ENCODE measurements around the gene SUGP2. TPM values are rescaled to one million over a fixed set of nuclear protein-coding genes. Genes with fewer than 3 reads are reported as not detected.

The SUGP2 gene
- total RNA-seq, 1 experiment from 2014 or later = 95.2 TPM

- H4K91ac ChIP-seq (ENCODE audit: insufficient read length, low read depth, low read length) = no peak overlapping the region
- H4K8ac ChIP-seq (replicated peaks; ENCODE audit: insufficient read length, low read depth, low read length) = no peak overlapping the region
- H3K4me1 ChIP-seq (ENCODE audit: insufficient read depth, low read length) = no peaks in the 10 kb centered on the region
- no peaks in the 10 kb centered on the region for H3K79me2 ChIP-seq (ENCODE audit: insufficient read depth, low read length)
- Mint-ChIP-seq H3K27ac (no peak overlapping the region), H3K4me3 (no peak overlapping the region), H3K27me3 (ENCODE audit: low read depth) (peaks cover 87% of the 10 kb centered on the region), H3K4me1 (no peaks in the 10 kb centered on the region), H3K36me3 (ENCODE audit: insufficient read depth in 1 of 3, low read depth in 3 of 3) (no peaks in the 10 kb centered on the region), H3K9me3 (no peaks in the 10 kb centered on the region)
- H2BK20ac ChIP-seq (ENCODE audit: low read depth, low read length, poor library complexity, severe bottlenecking) = no peak overlapping the region
- H3K9me3 ChIP-seq (ENCODE audit: control insufficient read depth, low read depth, low read length) = no peaks in the 10 kb centered on the region
- H3K9ac ChIP-seq (ENCODE audit: extremely low read depth, insufficient read length, low read length) = no peak overlapping the region
- H3K23me2 ChIP-seq (ENCODE audit: insufficient read length, low read depth, low read length, poor library complexity, severe bottlenecking) = no peaks in the 10 kb centered on the region
- H3K27ac ChIP-seq (ENCODE audit: insufficient read length, low read depth, low read length) = no peak overlapping the region
- H3K56ac ChIP-seq (ENCODE audit: insufficient read length, low read depth, low read length) = no peak overlapping the region
- H3T11ph ChIP-seq (ENCODE audit: low read length) = no peak overlapping the region
- H3K4ac ChIP-seq (ENCODE audit: low read depth, low read length) = no peak overlapping the region
- H3K14ac ChIP-seq (ENCODE audit: insufficient read depth, low read length) = no peak overlapping the region
- no peaks in the 10 kb centered on the region for H4K20me1 ChIP-seq (ENCODE audit: control insufficient read depth, insufficient read depth, insufficient read length)
- no peak overlapping the region for H2BK5ac ChIP-seq (ENCODE audit: insufficient read length, low read length)
- no peak overlapping the region for H4K5ac ChIP-seq (ENCODE audit: insufficient read length, low read depth, low read length)
- H2BK15ac ChIP-seq (ENCODE audit: low read depth, low read length) = no peak overlapping the region
- no peak overlapping the region for H2AK5ac ChIP-seq (ENCODE audit: insufficient read length, low read length)
- no peak overlapping the region for H2BK120ac ChIP-seq (ENCODE audit: low read depth, low read length, poor library complexity, severe bottlenecking)
- H3K18ac ChIP-seq (ENCODE audit: insufficient read length, low read depth, low read length) = no peak overlapping the region
- no peak overlapping the region for H2BK12ac ChIP-seq (ENCODE audit: insufficient read length, low read depth, low read length)
- H3K27me3 ChIP-seq (ENCODE audit: insufficient read depth, low read length) = no peaks in the 10 kb centered on the region; the same call in 1 of the 2 replicates
- no peak for DNase-seq
- H3K4me2 ChIP-seq (ENCODE audit: insufficient read depth, insufficient read length, low read length) = no peak overlapping the region
- no peaks in the 10 kb centered on the region for H3K79me1 ChIP-seq (ENCODE audit: insufficient read depth, low read depth, low read length, poor library complexity, severe bottlenecking)
- no peak overlapping the region for H3K23ac ChIP-seq (ENCODE audit: insufficient read length, low read depth, low read length)
- no peak for TF ChIP-seq CTCF (conservative IDR thresholded peaks at IDR 0.05)
- no peak overlapping the region for H2AFZ ChIP-seq (ENCODE audit: low read length)
- no CpG with 5 or more reads among the region's 8 CpGs for WGBS (ENCODE audit: extremely low coverage, insufficient read length, low lambda C conversion rate)
These were observed 38.6 kb upstream of the SUGP2 start for GRCh38 chr19:19071897-19072296.
